CD8-positive, alpha-beta memory T cell (primary cell): ENCODE results near the gene RNPS1. TPM values are rescaled to one million over a fixed set of nuclear protein-coding genes. Genes with fewer than 3 reads are reported as not detected.

Experiments
- CTCF ChIA-PET: fragments of 350-600 bp; sonication (Branson Sonifier 250); formaldehyde crosslinking; loops from one replicate; lab custom pipeline; 2021; ENCODE audit warnings: antibody characterized with exemption; lab: Charles Lee
- POLR2A ChIA-PET: fragments of 350-600 bp; sonication (Branson Sonifier 250); formaldehyde crosslinking; loops from one replicate; lab custom pipeline; 2021; ENCODE audit warnings: antibody characterized with exemption; lab: Charles Lee
- DNase-seq, 5 donors: peaks; one replicate each; pipeline versions ENCODE4 v3.0.0 to v3.0.0-alpha.2; 2020 to 2022; ENCODE audit warnings: mixed read lengths in 1 of 5
- H3K27ac ChIP-seq: one replicate; pipeline ENCODE4 v1.7.0; 2013; ENCODE audit warnings: low read depth, mild to moderate bottlenecking, low read length, moderate library complexity
- H3K27me3 ChIP-seq: 2 replicates; pipeline ENCODE4 v1.7.0; 2013; ENCODE audit warnings: low read length, mild to moderate bottlenecking; ENCODE audit not compliant: insufficient read depth, poor library complexity, severe bottlenecking
- H3K36me3 ChIP-seq: 2 replicates; pipeline ENCODE4 v1.7.0; 2013; ENCODE audit warnings: mild to moderate bottlenecking, low read length, moderate library complexity; ENCODE audit not compliant: insufficient read depth
- H3K4me1 ChIP-seq: 2 replicates; pipeline ENCODE4 v1.7.0; 2013; ENCODE audit warnings: mild to moderate bottlenecking, low read length, moderate library complexity; ENCODE audit not compliant: insufficient read depth
- H3K4me3 ChIP-seq: 2 replicates; pipeline ENCODE4 v1.7.0; 2013; ENCODE audit warnings: mild to moderate bottlenecking, low read length
- H3K9me3 ChIP-seq: 2 replicates; pipeline ENCODE4 v1.7.0; 2013; ENCODE audit warnings: mild to moderate bottlenecking, low read length
- H3K27ac Mint-ChIP-seq, 8 donors: one replicate each; pipeline ENCODE4 v1.8.0; 2020 to 2021; ENCODE audit warnings: mixed read lengths in 8 of 8, mild to moderate bottlenecking in 6 of 8, inconsistent platforms in 3 of 8, moderate library complexity in 3 of 8
- H3K27me3 Mint-ChIP-seq, 2 donors: one replicate each; pipeline ENCODE4 v1.8.0; 2020 to 2021; ENCODE audit warnings: mixed read lengths in 2 of 2, mild to moderate bottlenecking in 1 of 2, moderate library complexity in 1 of 2
- H3K36me3 Mint-ChIP-seq, 3 donors: one replicate each; pipeline ENCODE4 v1.8.0; 2020 to 2021; ENCODE audit warnings: mixed read lengths in 3 of 3, inconsistent platforms in 1 of 3, mild to moderate bottlenecking in 1 of 3
- H3K4me1 Mint-ChIP-seq, 3 donors: one replicate each; pipeline ENCODE4 v1.8.0; 2020 to 2021; ENCODE audit warnings: mixed read lengths in 3 of 3, inconsistent platforms in 1 of 3, mild to moderate bottlenecking in 1 of 3
- H3K4me3 Mint-ChIP-seq, 7 donors: one replicate each; pipeline ENCODE4 v1.8.0; 2020 to 2021; ENCODE audit warnings: mixed read lengths in 7 of 7, mild to moderate bottlenecking in 6 of 7, moderate library complexity in 4 of 7, inconsistent platforms in 2 of 7
- H3K9me3 Mint-ChIP-seq, 5 donors: one replicate each; pipeline ENCODE4 v1.8.0; 2020 to 2022; ENCODE audit warnings: mixed read lengths in 5 of 5, mild to moderate bottlenecking in 3 of 5, moderate library complexity in 2 of 5, inconsistent platforms in 1 of 5
- polyA plus RNA-seq: library from polyadenylated mRNA; unstranded; fragments of 300-500 nt; fragmentation: Illumina TruSeq; gene quantifications from one replicate; pipeline ENCODE4 v1.2.3, GENCODE V29; 2021
- total RNA-seq, 2 experiments: library from RNA; stranded (reverse); gene quantifications; one replicate each; pipeline ENCODE4 v1.2.3, GENCODE V29; 2021

RNPS1 gene, protein sequence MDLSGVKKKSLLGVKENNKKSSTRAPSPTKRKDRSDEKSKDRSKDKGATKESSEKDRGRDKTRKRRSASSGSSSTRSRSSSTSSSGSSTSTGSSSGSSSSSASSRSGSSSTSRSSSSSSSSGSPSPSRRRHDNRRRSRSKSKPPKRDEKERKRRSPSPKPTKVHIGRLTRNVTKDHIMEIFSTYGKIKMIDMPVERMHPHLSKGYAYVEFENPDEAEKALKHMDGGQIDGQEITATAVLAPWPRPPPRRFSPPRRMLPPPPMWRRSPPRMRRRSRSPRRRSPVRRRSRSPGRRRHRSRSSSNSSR
- total RNA-seq (100 to 1,000 TPM; 367 to 382 TPM), polyA plus RNA-seq (312 TPM)

DNA sequence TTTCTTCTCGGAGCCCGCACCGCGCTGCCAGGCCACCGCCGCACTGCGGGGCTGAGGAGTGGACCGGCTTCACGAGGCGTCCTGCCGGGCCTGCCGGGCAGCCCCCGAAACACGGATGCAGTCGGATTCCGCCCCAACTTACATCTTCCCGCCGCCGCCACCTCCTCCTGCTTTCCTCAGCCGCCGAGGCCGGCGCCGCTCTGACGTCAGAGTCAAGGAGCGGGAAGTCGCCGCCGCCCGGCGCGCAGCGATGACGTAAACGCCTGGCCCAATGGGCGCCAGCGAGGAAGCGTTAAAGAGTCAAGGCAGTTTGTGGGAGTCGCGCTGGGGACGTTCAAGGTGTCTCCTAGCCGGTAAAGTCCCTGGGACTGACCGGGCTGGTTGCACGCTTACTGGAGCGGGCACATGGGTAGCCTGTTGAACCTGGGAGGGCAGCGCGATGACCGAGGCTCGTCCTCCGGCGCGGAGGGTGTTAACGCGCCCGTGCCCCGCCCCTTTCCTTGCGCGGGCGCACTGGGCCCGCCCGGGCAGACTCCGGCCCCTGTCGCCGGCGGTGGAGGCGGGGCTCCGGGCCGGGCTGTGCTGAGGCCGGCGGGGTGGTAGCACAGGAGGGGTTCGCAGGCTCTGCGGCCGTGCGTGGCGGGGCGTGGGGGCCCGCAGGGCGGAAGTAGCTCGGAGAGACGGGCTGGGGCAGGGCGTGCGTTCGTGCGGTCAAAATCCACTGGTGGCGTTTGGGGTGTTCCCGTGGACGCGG is at the start of gene RNPS1:
TSS of gene RNPS1 (minus strand) at position 214 of the 754 bp plus-strand sequence. CDS start 3,483 bp downstream, outside the sequence.
- Mint-ChIP-seq H3K4me1 (peaks cover 33 to 46% (median 35%) of the 10 kb centered on the region in 3 donors), H3K27me3 (no peaks in the 10 kb centered on the region), H3K4me3 (peak within 1 kb of the TSS; percentile 95 to 98 (median 97)), H3K36me3 (peaks cover 0 to 40% (median 0%) of the 10 kb centered on the region in 3 donors), H3K27ac (peak within 1 kb of the TSS; percentile 97 to 99 (median 98)), H3K9me3 (no peaks in the 10 kb centered on the region)
- ChIA-PET POLR2A (interaction anchor here (0.5 to 1.1 kb wide), 4 partner anchors 16 to 113 kb away, joined by 3 to 8 read pairs (median 4); partner anchors contain the start of genes ECI1 and TRAF7), CTCF (interaction anchor here (1.2 kb wide), 2 partner anchors 17 to 56 kb away, joined by 3 to 6 read pairs; partner anchors contain the start of gene ECI1)
- peak; percentile 93 to 97 (median 95) for DNase-seq
- Histone ChIP-seq H3K36me3 (peaks cover 13% of the 10 kb centered on the region), H3K4me1 (peaks cover 28% of the 10 kb centered on the region), H3K4me3 (peak within 1 kb of the TSS; percentile 88), H3K27ac (peak within 1 kb of the TSS; percentile 88), H3K27me3 (no peaks in the 10 kb centered on the region), H3K9me3 (no peaks in the 10 kb centered on the region)

DNA sequence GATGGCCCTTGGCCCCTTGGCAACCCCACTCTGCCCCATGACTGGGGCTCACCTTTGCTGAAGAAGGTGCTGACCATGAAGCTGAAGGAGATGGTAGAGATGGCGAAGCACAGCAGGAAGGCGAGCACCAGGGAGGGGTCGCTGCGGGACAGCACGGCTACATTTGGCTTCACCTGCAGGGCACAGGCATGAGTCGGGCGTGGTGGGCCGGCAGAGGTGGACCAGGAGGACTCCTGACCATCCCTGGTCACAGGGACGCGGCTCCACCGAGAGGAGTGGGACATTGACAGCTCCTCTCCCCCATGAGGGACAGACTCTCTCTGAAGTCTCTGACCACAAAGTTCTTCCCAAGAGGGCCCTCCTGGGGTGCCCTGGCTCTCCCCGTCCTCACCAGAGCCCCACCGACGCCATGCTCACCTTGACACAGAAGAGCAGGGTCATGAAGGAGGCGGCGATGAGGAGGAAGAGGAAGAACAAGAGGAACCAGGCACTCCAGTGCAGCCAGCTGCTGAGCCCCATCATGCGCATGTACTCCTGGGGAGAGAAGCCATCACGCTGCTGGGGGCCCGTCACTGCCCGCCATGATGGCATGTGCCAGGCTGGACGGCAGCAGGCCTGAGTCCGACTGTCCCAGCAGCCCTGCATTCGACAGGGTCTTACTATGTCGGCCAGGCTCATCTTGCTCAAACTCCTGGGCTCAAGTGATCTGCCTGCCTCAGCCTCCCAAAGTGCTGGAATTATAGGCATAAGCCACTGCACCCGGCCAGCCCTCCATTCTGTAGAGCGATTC is 49.5 kb upstream of the RNPS1 start:
- H3K4me1 Mint-ChIP-seq: no peaks in the 10 kb centered on the region
- H3K27me3 Mint-ChIP-seq: no peaks in the 10 kb centered on the region
- peak in 1 of 5 donors; percentile 45 for DNase-seq
- peaks cover 3 to 24% (median 11%) of the 10 kb centered on the region in 3 donors for H3K36me3 Mint-ChIP-seq
- no peaks in the 10 kb centered on the region for H3K27me3 ChIP-seq
- no peaks in the 10 kb centered on the region for H3K9me3 Mint-ChIP-seq
- no peaks in the 10 kb centered on the region for H3K9me3 ChIP-seq
- H3K27ac Mint-ChIP-seq: no peak overlapping the region
- H3K4me1 ChIP-seq: no peaks in the 10 kb centered on the region
- no peak overlapping the region for H3K27ac ChIP-seq
- CTCF ChIA-PET: no interaction called here
- H3K36me3 ChIP-seq: no peaks in the 10 kb centered on the region
- no peak overlapping the region for H3K4me3 Mint-ChIP-seq
- POLR2A ChIA-PET: no interaction called here
- H3K4me3 ChIP-seq: no peak overlapping the region

DNA sequence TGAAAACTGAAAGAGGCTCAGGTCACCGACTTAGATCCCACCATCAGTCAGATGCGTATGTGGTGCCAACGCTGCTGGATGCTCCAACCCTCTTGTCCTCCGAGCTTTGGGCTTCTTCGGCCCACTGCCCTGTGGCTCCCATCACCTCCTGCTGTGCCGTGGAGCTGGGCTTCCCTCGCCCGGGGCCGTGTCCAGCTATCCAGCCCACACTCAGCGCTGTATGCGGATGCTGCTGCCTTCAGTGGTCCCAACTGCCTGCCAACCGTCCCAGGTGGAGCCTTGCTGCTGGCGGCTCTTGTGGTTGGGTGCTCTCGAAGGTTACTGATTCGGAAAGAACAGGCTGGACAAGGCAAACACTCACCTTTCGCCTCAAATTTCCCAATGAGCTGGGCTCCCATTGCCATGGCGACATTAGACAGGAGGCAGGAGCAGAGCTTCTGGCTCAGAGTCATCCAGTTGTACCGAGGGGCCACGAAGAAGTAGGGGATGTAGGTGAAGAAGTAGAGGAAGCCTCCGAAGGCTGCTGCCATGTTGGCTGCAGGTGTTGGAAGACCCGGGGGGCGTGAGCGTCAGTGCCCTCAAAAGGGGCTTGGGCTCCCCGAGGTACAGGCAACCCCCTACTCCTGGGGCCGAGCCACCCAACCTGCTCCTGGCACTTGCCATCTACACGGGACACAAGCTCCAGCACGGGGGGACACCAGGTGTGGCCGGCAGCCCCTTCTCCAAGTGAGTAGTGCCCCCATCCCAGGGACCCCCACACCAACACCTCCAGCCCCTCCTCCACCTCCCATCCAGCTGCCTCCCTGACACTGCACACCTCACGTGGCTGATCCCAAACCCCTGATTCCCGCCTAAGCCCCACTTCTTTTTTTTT is 40.4 kb upstream of the RNPS1 start:
- H3K27me3 Mint-ChIP-seq: no peaks in the 10 kb centered on the region
- Histone ChIP-seq H3K27me3 (no peaks in the 10 kb centered on the region), H3K27ac (no peak overlapping the region), H3K4me1 (no peaks in the 10 kb centered on the region), H3K36me3 (no peaks in the 10 kb centered on the region), H3K9me3 (no peaks in the 10 kb centered on the region), H3K4me3 (no peak overlapping the region)
- no peaks in the 10 kb centered on the region for H3K4me1 Mint-ChIP-seq
- peaks cover 0 to 5% (median 0%) of the 10 kb centered on the region in 3 donors for H3K36me3 Mint-ChIP-seq
- H3K9me3 Mint-ChIP-seq: no peaks in the 10 kb centered on the region
- no peak for DNase-seq
- ChIA-PET CTCF (no interaction called here), POLR2A (no interaction called here)
- H3K4me3 Mint-ChIP-seq: no peak overlapping the region
- no peak overlapping the region for H3K27ac Mint-ChIP-seq

DNA sequence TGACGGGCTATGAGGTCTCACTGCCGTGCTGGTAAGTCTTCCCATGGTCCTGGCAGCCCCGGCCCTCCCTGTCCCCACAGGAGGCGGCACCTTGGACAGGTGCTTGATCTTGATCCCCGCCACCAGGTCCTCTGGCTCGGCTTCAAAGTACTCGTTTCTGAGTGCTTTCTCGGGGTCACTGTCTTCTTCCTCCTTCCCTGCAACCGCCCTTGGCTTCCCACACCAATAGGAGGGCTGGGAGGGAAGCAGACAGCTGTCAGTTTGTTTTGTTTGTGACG is 31.9 kb upstream of the RNPS1 start:
- no peak for DNase-seq
- POLR2A ChIA-PET: no interaction called here
- Mint-ChIP-seq H3K9me3 (no peaks in the 10 kb centered on the region), H3K4me3 (no peak overlapping the region), H3K4me1 (no peaks in the 10 kb centered on the region), H3K27me3 (no peaks in the 10 kb centered on the region), H3K27ac (no peak overlapping the region), H3K36me3 (peaks cover 0 to 15% (median 0%) of the 10 kb centered on the region in 3 donors)
- H3K4me1 ChIP-seq: no peaks in the 10 kb centered on the region
- no peaks in the 10 kb centered on the region for H3K27me3 ChIP-seq
- no peaks in the 10 kb centered on the region for H3K36me3 ChIP-seq
- CTCF ChIA-PET: no interaction called here
- no peak overlapping the region for H3K27ac ChIP-seq
- H3K9me3 ChIP-seq: no peaks in the 10 kb centered on the region
- no peak overlapping the region for H3K4me3 ChIP-seq

DNA sequence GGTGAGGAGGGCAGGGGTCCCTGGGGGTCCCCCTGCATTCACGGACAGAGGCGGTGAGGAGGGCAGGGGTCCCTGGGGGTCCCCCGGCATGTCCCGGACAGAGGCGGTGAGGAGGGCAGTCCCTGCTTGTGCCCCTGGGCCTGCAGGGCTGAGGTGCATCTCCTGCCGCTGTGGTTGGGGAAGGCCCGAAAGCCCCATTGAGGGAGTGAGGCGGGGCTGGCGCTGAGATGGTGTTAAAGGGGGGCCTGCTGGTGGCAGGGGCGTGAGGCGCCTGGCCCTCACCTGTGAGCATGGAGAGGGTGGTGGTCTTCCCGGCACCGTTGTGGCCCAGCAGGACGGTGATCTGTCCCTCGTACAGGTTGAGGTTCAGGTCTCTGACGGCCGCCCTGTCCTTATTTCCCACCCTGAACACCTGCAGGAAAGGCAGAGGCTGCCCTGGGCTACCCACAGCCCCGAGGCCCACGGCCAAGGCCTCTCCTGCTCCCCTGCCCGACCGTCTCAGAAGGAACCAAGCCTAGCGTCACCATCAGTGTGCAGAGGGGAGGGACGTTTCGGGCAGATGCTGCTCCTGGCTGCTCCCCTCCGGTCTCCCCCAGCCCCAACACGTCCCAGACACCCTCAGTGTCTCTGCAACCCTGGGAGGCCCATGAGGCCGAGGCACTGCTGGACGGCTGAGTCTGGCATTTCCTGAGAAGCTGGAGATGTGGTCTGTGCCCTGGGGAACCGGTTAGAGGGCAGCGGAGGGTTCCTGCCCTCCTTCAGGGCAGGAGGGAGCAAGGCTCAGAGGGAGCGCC is 31.4 kb upstream of the RNPS1 start:
- CTCF ChIA-PET: no interaction called here

DNA sequence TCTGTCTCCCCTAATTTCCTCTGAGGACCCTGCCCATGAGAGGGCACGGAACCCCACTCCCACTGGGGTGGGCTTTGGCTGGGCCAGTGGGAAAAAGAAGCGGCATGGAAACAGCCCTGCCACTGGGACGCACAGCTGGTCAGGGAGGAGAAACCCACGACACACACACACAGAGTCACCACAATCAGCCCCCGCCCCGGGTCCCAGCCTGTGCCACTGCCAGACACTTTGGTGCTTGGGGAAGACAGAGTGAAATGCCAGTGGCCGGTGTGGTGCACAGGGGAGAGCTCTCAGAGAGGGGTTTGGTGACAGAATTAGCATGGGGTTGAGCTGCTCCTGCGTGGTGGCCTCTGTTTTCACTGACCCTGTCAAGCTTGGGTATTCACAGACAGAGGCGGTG is 30.7 kb upstream of the RNPS1 start:
- Histone ChIP-seq H3K36me3 (no peaks in the 10 kb centered on the region), H3K9me3 (no peaks in the 10 kb centered on the region), H3K27me3 (no peaks in the 10 kb centered on the region), H3K4me3 (no peak overlapping the region), H3K27ac (no peak overlapping the region), H3K4me1 (no peaks in the 10 kb centered on the region)
- H3K27me3 Mint-ChIP-seq: peaks cover 0 to 1% of the 10 kb centered on the region in 2 donors
- ChIA-PET POLR2A (no interaction called here), CTCF (no interaction called here)
- H3K27ac Mint-ChIP-seq: no peak overlapping the region
- DNase-seq: peak in 1 of 5 donors; percentile 12
- no peaks in the 10 kb centered on the region for H3K9me3 Mint-ChIP-seq
- H3K36me3 Mint-ChIP-seq: peaks cover 0 to 14% (median 0%) of the 10 kb centered on the region in 3 donors
- no peak overlapping the region for H3K4me3 Mint-ChIP-seq
- no peaks in the 10 kb centered on the region for H3K4me1 Mint-ChIP-seq

More for the DNA sequence above, 31.4 kb upstream of the RNPS1 start:
- Histone ChIP-seq H3K4me3 (no peak overlapping the region), H3K9me3 (no peaks in the 10 kb centered on the region), H3K4me1 (no peaks in the 10 kb centered on the region), H3K27ac (no peak overlapping the region), H3K27me3 (no peaks in the 10 kb centered on the region), H3K36me3 (no peaks in the 10 kb centered on the region)
- POLR2A ChIA-PET: no interaction called here
- Mint-ChIP-seq H3K9me3 (no peaks in the 10 kb centered on the region), H3K27me3 (no peaks in the 10 kb centered on the region), H3K27ac (no peak overlapping the region), H3K36me3 (peaks cover 0 to 15% (median 0%) of the 10 kb centered on the region in 3 donors), H3K4me1 (no peaks in the 10 kb centered on the region), H3K4me3 (no peak overlapping the region)
- peak in 1 of 5 donors; percentile 42 for DNase-seq

DNA sequence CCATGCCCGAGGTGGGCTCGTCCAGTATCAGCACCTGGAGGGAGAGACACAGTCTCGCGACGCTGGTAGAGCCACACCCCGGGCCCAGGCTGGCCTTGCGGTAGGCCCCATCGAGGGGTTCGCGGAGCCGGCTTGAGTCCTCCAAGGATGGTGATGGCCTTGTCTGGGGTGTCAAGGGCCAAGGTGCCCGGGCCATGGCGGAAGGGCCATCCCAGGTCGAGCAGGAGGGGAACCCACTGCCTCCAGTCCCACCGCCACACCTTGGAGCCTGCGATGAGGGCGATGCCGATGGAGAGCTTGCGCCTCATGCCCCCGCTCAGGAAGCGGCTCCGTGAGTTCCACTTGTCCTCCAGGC is 29.6 kb upstream of the RNPS1 start:
- Histone ChIP-seq H3K9me3 (no peaks in the 10 kb centered on the region), H3K27ac (no peak overlapping the region), H3K4me1 (no peaks in the 10 kb centered on the region), H3K36me3 (no peaks in the 10 kb centered on the region), H3K4me3 (no peak overlapping the region), H3K27me3 (no peaks in the 10 kb centered on the region)
- POLR2A ChIA-PET: no interaction called here
- H3K27me3 Mint-ChIP-seq: peaks cover 0 to 1% of the 10 kb centered on the region in 2 donors
- CTCF ChIA-PET: no interaction called here
- peak overlapping the region in 1 of 8 donors; percentile 63 for H3K27ac Mint-ChIP-seq
- no peaks in the 10 kb centered on the region for H3K4me1 Mint-ChIP-seq
- H3K4me3 Mint-ChIP-seq: no peak overlapping the region
- no peaks in the 10 kb centered on the region for H3K9me3 Mint-ChIP-seq
- DNase-seq: no peak
- peaks cover 0 to 14% (median 0%) of the 10 kb centered on the region in 3 donors for H3K36me3 Mint-ChIP-seq
